Measurements from ENCODE around the gene MARK2. TPM values are rescaled to one million over a fixed set of nuclear protein-coding genes. Genes with fewer than 3 reads are reported as not detected.

The MARK2 gene
- 10 to 100 TPM; 23.3 to 24.5 TPM for total RNA-seq

- peak; percentile 90 for ATAC-seq
- peaks cover 19% of the 10 kb centered on the region for H3K36me3 Mint-ChIP-seq (ENCODE audit: low read depth)
- H3K9me3 Mint-ChIP-seq, result no peaks in the 10 kb centered on the region
- ChIA-PET POLR2A (interaction anchor here (0.5 to 2.3 kb wide), 11 partner anchors 12 to 136 kb away, joined by 3 to 9 read pairs (median 3); partner anchors contain the start of genes COX8A and ZFTA), CTCF (interaction anchor here (0.8 to 8.9 kb wide), 25 partner anchors 9 to 309 kb away, joined by 3 to 146 read pairs (median 11); partner anchors contain the start of genes RCOR2, SPINDOC and ZFTA)
- peak; percentile 99 for DNase-seq
- H3K27me3 Mint-ChIP-seq, result no peaks in the 10 kb centered on the region
- no peak for TF ChIP-seq CTCF (IDR thresholded peaks at IDR 0.05)
- peak within 1 kb of the TSS; percentile 93 for H3K27ac Mint-ChIP-seq
- H3K4me1 Mint-ChIP-seq (ENCODE audit: low read depth), result peaks cover 46% of the 10 kb centered on the region
- H3K4me3 Mint-ChIP-seq, result peak within 1 kb of the TSS; percentile 98
- intact Hi-C loops (cut with micrococcal nuclease), result loop anchor here (5.0 to 10.0 kb wide), 3 partner anchors 33 to 306 kb away; no protein-coding TSS in a partner anchor
Observed at GRCh38 chr11:63838678-63839507, at the start of gene MARK2. TSS of gene MARK2 (plus strand) at chr11:63839110. CDS start at chr11:63839507, 397 bp downstream.

- H3K4me1 Mint-ChIP-seq (ENCODE audit: low read depth), result no peaks in the 10 kb centered on the region
- CTCF ChIA-PET, result no interaction called here
- H3K27me3 Mint-ChIP-seq, result no peaks in the 10 kb centered on the region
- no peak overlapping the region for H3K27ac Mint-ChIP-seq
- TF ChIP-seq CTCF (IDR thresholded peaks at IDR 0.05), result no peak
- no peak overlapping the region for H3K4me3 Mint-ChIP-seq
- DNase-seq, result no peak
- no peak for ATAC-seq
- intact Hi-C loops (cut with micrococcal nuclease), result no loop called here
- H3K36me3 Mint-ChIP-seq (ENCODE audit: low read depth), result no peaks in the 10 kb centered on the region
- POLR2A ChIA-PET, result no interaction called here
- peaks cover 3% of the 10 kb centered on the region for H3K9me3 Mint-ChIP-seq
Observed at GRCh38 chr11:63791495-63792167, 47.3 kb upstream of the MARK2 start.

GRCh38 chr11:63793161-63793560, 45.7 kb upstream of the MARK2 start:
- no peaks in the 10 kb centered on the region for H3K36me3 Mint-ChIP-seq (ENCODE audit: low read depth)
- no peaks in the 10 kb centered on the region for H3K4me1 Mint-ChIP-seq (ENCODE audit: low read depth)
- peaks cover 1% of the 10 kb centered on the region for H3K27me3 Mint-ChIP-seq
- intact Hi-C loops (cut with micrococcal nuclease), result no loop called here
- no peak for DNase-seq
- CTCF ChIA-PET, result interaction anchor here (0.9 kb wide), 1 partner anchor 44 kb away, joined by 3 read pairs; no protein-coding TSS in a partner anchor
- no peak for TF ChIP-seq CTCF (IDR thresholded peaks at IDR 0.05)
- H3K9me3 Mint-ChIP-seq, result peaks cover 3% of the 10 kb centered on the region
- POLR2A ChIA-PET, result interaction anchor here (0.7 kb wide), 1 partner anchor 19 kb away, joined by 3 read pairs; no protein-coding TSS in a partner anchor
- ATAC-seq, result no peak
- H3K4me3 Mint-ChIP-seq, result no peak overlapping the region
- no peak overlapping the region for H3K27ac Mint-ChIP-seq

- peaks cover 3% of the 10 kb centered on the region for H3K27me3 Mint-ChIP-seq
- no peaks in the 10 kb centered on the region for H3K4me1 Mint-ChIP-seq (ENCODE audit: low read depth)
- no peak for TF ChIP-seq CTCF (IDR thresholded peaks at IDR 0.05)
- DNase-seq, result no peak
- H3K36me3 Mint-ChIP-seq (ENCODE audit: low read depth), result no peaks in the 10 kb centered on the region
- no peak overlapping the region for H3K27ac Mint-ChIP-seq
- H3K9me3 Mint-ChIP-seq, result peaks cover 3% of the 10 kb centered on the region
- ATAC-seq, result no peak
- CTCF ChIA-PET, result no interaction called here
- POLR2A ChIA-PET, result no interaction called here
- intact Hi-C loops (cut with micrococcal nuclease), result no loop called here
- no peak overlapping the region for H3K4me3 Mint-ChIP-seq
Observed at GRCh38 chr11:63795066-63795465, 43.8 kb upstream of the MARK2 start.

- no peak for DNase-seq
- H3K27me3 Mint-ChIP-seq, result peaks cover 3% of the 10 kb centered on the region
- CTCF ChIA-PET, result no interaction called here
- TF ChIP-seq CTCF (IDR thresholded peaks at IDR 0.05), result no peak
- intact Hi-C loops (cut with micrococcal nuclease), result no loop called here
- H3K36me3 Mint-ChIP-seq (ENCODE audit: low read depth), result no peaks in the 10 kb centered on the region
- no peak overlapping the region for H3K27ac Mint-ChIP-seq
- POLR2A ChIA-PET, result no interaction called here
- no peaks in the 10 kb centered on the region for H3K9me3 Mint-ChIP-seq
- no peak for ATAC-seq
- no peak overlapping the region for H3K4me3 Mint-ChIP-seq
- H3K4me1 Mint-ChIP-seq (ENCODE audit: low read depth), result no peaks in the 10 kb centered on the region
Observed at GRCh38 chr11:63800921-63801320, 38.0 kb upstream of the MARK2 start.
